Stimulated activated CD8-positive, alpha-beta memory T cell treated with anti-CD3 and anti-CD28 coated beads, Interleukin-12 subunit alpha, Interleukin-12 subunit beta, amount 100 ng/mL, for 24 hours (primary cell): Measurements from ENCODE around the gene PRDX2.
A peak's percentile ranks its signal among the peaks of the same experiment; 100 is the strongest.
"Not testable (repeated sequence)": the region's sequence is repeated elsewhere in the genome, so short reads cannot be mapped to it uniquely, and the experiment has no call there.

Experiments used
- DNase-seq: peaks from one replicate; pipeline ENCODE4 v3.0.0-alpha.2; 2020; ENCODE audit errors: extremely low read depth

PRDX2 gene

DNA sequence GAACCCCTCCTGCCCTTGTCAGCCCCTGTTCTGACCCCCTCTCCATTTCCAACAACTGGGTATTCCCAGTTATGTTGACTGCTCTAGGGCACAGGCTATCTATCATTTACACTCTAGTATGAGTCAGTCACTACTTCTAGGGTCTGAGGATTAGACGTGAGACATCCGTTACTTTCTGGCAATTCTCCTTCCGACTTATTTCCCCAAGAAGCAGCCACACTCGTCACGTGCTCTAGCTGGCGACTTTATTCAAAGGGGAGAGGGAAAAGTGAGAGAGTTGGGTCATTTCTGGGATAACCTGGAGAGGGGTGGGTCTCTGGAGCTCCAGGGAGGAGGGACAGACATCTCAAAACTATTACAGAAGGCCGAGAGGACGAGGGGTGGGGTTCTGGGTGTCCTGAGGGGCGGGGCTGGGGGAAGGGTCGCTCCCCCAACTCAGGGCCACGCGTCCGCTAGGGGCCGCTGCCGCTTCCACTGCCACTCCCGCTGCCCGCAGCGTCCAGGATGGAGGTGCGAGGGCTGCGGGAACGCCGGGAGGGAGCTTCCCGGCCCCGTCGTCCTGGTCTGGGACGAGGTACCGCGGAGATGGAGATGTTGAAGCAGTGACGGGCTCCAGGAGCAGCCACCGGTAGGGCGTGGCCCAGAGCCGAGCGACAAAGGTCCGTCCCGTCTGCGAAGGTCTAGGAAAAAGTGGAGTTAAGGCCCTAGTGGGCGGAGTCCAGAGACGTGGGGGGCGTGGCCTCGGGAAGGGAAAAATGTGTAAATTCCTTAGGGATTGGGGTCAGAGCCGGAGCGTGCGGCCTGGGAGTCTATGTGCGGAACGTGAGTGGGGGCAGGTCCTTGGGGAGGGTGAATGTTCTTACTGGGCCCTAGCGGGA, 23.9 kb upstream of the PRDX2 start:
- DNase-seq = no peak

DNA sequence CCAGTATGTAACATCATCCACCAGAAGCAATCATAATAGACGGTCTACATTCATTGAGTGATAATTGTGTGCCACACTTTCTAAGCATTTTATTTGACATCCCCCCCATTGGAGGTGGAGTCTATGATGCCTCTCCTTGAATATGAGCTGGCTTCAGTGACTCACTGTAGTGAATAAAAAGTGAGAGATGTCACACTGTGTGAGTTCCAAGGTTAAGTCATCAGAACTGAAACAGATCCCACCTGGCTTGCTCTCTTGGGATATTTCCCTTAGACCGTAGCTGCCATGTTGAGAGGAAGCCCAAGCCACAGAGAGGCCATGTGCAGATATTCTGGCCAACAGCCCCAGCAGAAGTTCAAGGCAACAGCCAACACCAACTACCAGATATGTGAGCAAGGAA, 20.2 kb upstream of the PRDX2 start:
- no peak for DNase-seq

DNA sequence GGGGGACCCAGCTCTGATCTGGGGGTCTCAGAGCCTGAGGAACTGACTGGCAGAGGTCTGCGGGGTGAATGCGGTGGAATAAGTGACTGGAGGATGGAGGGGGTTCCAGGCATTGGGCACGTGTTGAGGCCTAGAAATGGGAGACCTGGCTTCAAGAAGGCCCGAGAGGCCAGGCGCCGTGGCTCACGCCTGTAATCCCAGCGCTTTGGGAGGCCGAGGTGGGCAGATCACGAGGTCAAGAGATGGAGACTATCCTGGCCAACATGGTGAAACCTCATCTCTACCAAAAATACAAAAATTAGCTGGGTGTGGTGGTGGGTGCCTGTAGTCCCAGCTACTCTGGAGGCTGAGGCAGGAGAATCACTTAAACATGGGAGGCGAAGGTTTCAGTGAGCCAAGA, 16.2 kb upstream of the PRDX2 start:
- not testable (repeated sequence) for DNase-seq

DNA sequence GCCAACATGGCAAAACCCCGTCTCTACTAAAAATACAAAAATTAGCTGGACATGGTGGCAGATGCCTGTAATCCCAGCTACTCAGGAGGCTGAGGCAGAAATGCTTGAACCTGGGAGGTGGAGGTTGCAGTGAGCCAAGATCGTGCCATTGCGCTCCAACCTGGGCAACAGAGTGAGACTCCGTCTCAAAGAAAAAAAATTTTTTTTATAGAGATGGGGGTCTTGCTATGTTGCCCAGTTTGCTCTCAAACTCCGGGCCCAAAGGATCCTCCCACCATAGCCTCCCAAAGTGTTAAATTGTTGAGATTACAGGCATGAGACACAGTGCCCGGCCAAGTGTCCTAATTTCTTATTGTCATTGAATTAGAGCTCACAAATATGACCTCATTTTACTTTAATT, 15.6 kb upstream of the PRDX2 start:
- DNase-seq = not testable (repeated sequence)

DNA sequence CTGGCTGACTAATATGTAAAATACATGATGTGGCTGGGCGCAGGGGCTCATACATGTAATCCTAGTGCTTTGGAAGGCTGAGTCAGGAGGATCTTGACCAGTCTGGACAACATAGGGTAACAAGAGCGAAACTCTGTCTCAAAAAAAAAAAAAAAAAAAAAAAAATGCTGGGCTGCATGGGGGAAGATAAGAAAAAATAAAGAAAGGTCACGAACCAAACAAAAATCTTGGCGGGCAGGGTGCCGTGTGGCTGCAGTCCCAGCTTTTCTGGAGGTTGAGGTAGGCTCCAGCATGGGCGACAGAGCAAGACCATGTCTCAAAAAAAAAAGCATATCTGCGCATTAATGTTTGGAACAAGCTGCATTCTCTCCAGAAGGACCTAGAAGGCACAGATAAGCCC, 13.5 kb upstream of the PRDX2 start:
- no peak for DNase-seq

DNA sequence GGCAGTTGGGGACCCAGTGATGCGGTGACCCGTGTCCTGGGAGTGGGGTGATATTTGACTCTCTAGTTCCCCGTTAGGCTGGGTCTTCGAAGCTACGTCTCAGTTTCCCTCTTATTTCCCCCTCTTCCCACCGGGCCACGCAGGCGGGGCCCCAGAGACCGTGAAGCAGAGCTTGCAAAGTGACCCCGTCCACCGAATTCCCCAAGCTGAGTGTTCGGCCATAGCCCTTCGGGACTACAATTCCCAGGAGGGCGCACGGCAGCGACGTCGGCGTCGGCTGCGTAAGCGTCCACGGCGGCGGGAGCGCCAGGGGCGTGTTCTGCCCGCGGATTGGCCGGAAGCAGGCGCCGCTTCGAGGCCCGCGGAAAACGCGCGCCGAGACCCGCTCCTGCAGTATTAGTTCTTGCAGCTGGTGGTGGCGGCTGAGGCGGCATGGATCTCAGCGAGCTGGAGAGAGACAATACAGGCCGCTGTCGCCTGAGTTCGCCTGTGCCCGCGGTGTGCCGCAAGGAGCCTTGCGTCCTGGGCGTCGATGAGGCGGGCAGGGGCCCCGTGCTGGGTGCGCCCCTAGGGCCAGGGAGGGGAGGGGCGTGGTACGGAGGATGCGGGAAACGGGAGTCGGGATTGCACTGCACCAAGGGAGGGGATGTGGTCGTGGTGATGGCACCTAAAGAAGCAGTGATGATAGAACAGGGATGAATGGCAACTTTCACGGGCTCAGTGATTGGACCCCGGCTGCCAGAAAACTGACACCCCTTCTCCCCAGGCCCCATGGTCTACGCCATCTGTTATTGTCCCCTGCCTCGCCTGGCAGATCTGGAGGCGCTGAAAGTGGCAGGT, 4.9 kb upstream of the PRDX2 start, which contains the start of gene RNASEH2A:
Gene RNASEH2A (plus strand): TSS at position 343 of the 840 bp plus-strand sequence. CDS start 90 bp downstream, at position 433.
- peak; percentile 67 for DNase-seq

DNA sequence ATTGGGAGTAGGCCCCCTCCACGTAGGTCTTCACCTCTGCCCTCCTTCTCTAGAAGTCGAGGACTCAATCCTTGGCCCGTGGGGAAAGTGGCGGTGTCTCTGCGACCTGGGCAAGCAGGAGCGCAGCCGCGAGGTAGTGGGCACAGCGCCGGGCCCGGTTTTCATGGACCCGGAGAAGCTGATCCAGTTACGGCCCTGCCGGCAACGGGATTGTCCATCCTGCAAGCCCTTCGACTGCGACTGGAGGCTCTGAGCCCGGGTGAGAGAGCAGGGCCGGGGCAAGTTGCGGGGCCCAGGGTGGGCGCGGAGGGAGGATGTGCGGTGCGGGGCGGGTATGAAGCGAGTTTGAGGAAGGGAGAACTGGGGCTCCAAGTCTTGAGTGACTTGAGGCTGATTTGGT, 2.5 kb upstream of the PRDX2 start:
- DNase-seq = no peak

DNA sequence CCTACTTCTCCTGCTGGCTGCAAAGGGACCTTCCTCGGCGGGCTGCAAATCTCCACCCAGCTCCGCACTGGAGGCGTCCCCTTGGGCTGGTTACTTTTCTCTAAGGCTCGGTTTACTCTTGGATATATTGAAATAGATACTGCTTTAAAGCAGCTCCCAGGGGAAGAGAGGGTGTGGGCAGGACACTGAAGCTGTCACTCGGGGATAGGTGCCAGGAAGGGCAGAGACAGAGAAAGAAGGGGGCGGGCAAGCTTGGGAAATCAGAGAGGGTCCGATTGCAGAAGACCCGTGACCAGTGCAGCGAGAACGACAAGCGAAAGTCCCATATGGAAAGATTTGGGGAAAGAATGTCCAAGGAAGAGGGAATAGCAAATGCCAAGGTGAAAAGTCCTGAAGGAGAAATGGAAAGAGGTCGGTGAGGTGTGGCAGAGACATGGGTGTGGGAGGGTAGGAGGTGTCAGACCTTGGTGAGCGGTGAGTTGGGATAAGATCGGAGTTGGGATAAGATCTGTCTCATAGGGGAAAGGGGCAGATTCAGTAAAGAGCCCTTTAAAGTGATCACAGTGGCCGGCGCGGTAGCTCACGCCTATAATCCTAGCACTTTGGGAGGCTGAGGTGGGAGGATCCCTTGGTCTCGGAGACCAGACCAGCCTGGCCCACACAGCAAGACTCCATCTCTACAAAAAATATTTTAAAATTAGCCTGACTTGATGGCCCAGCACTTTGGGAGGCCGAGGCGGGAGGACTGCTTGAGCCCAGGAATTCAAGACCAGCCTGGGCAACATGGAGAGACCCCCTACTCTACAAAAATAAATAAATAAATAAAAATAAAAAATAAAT, 887 bp upstream of the PRDX2 start:
- no peak for DNase-seq

DNA sequence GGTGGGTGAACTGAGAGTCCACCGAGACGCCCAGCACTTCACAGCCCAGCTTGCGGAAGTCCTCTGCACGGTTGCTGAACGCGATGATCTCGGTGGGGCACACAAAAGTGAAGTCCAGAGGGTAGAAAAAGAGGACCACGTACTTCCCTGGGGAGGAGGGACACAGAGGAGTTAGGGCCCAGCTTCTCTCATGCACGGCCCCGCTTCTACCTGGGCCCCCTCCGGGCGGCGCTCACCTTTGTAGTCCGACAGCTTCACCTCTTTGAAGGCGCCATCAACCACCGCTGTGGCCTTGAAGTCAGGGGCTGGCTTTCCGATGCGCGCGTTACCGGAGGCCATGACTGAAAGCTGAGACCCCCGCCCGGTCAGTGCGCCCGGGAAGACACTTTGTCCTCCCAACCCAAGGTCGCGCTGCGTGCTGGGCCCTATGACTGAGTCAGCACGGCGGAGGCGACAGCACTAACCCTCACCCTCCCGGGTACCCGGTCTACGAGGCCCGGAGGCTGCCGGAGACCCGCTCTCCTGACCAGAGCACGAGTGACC, 606 bp downstream of the PRDX2 start:
- DNase-seq = no peak

DNA sequence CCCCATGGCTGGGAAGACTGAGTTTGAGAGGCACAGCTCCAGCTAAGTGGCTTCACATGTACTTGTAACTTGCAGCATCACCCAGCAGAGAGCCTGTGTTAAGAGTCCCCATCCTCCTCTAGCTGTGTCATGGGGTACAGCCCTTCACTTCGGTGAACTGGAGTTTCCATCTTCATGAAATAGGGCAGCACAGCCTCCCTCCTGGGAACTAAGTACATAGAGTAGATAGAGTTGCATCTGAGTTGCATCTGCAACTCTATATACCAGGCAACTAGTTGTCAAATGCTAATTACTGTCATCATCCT, 1.2 kb downstream of the PRDX2 start:
- DNase-seq = no peak

DNA sequence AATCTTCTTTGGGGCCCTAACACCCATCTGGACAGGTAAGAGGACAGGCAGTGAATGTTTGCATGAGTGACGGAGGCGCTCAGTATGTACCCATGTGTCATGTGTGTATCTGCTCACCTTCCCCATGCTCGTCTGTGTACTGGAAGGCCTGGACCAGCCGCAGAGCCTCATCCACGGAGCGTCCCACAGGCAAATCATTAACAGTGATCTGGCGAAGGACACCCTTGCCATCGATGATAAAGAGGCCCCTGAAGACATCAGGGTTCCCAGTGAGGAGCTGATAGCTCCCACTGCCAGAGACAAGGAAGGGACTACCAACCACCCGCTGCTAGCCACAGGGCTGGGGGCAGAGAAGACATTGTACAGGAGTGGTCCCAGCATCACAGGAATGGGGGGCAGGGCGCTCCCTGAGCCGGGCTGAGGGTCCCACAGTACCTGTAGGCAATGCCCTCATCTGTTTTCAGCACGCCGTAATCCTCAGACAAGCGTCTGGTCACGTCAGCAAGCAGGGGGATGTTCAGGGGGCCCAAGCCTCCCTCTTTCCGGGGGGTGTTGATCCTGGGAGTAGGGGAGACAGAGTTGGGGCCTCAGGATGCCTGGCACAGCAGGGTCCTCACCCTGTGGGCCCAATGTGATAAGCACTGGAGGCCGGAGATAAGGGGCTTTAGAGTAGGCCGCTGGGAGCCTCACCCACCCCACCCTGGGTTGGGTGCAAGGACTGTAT, 1.7 kb downstream of the PRDX2 start:
- no peak for DNase-seq

DNA sequence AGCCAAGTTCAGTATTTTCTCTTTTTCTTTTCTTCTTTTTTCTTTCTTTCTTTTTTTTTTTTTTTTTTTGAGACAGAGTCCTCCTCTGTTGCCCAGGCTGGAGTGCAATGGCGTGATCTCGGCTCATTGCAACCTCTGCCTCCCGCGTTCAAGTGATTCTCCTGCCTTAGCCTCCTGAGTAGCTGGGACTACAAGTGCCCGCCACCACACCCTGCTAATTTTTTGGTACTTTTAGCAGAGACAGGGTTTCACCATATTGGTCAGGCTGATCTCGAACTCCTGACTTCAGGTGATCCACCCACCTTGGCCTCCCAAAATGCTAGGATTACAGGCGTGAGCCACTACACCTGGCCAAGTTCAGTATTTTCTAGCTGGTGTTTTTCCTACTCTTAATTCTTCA, 4.0 kb downstream of the PRDX2 start:
- DNase-seq = not testable (repeated sequence)

DNA sequence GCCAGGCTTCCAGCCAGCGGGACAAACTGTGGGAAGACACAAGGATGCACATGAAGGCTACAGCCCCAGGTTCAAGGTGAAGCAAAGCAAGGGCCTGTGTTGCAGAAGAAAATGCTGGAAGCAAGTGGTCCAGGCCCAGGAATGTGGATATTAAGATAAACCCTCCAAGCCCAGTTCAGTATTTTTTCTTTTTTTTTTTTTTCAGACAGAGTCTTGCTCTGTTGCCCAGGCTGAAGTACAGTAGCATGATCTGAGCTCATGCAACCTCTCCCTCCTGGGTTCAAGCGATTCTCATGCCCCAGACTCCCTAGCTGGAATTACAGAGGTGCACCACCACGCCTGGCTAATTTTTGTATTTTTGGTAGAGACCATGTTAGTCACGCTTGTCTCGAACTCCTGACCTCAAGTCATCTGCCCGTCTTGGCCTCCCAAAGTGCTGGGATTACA, 4.4 kb downstream of the PRDX2 start:
- DNase-seq = no peak

DNA sequence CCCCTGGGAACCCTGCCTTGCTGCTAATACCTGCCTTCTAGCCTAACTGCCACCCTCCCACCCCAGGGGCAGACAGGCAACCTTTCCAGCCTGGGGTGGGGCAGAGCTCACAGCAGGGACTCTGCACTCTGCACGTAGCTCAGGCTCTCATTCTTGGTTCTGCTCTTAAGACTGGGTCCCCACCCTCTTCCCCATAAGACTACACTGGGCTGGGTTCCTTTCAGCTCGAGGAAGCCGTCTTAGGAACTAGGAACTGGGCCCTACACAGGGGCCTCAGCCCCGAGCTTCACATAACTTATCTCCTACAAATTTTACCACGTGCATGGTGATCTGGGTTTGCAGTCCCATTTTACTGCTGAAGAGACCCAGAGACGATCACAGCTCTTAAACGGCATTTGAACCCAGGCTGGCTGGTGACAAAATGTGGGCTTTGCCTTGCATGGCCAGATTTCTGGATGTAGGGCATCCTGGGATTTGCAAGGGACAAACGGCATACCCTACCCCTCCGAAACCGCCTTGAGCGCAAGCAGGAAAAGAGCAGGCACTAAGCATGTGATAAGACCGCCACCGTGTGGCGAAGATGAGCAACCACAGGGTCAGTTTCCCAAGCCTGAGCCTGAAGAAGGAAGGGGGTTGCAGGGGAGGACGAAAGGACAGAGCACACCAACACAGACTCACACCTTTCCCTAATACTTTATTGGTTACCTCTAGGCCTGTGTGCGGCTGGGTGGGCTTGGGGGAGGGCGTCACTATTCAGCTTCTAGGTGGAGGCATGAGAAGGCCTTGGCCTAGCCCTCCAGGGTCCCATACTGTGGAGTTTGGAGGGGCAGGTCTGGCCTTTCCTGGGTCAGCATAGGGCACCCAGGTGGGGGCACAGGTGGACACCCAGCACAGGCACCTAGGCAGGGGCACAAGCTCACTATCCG, 5.2 kb downstream of the PRDX2 start:
- no peak for DNase-seq

DNA sequence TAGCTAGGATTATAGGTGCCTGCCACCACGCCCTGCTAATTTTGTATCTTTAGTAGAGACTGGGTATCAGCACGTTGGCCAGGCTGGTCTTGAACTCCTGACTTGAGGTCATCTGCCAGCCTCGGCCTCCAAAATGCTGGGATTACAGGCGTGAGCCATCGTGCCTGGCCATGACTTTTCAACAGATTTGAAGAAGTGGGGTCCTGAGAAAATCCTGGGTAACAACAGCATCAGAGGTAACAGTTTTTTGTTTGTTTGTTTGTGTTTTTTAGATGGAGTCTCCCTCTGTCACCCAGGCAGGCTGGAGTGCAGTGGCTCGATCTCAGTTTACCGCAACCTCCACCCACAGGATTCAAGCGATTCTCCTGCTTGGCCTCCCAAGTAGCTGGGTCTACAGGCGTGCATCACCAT, 6.6 kb downstream of the PRDX2 start:
- no peak for DNase-seq

DNA sequence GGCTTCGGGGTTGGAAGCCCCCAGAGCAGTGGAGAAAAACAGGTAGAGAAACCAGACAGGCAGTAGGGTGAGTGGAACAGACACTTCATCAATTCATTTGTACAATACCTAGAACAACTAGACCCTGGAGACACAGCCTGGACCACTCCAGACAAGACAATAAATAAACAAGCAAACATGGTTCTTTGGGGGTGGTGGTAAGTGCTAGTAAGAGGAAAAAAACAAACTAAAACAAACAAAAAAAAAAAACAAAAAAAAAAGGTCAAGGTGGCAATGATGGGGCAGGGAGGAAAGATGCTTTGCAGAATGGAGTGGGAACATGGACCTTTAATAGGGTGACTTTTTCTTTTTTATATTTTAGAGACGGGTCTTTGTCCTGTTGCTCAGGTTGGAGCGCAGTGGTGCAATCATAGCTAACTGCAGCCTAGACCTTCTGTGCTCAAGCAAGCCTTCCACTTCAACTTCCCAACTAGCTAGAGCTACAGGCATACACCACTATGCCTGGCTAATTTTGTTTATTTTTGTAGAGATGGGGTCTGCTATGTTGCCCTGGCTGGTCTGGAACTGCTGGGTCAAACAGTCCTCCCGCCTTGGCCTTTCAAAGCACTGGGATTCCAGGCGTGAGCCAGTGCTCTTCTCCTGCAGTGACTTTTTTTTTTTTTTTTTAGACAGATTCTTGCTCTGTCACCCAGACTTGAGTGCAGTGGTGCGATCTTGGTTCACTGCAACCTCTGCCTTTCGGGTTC, 7.2 kb downstream of the PRDX2 start:
- DNase-seq = no peak

DNA sequence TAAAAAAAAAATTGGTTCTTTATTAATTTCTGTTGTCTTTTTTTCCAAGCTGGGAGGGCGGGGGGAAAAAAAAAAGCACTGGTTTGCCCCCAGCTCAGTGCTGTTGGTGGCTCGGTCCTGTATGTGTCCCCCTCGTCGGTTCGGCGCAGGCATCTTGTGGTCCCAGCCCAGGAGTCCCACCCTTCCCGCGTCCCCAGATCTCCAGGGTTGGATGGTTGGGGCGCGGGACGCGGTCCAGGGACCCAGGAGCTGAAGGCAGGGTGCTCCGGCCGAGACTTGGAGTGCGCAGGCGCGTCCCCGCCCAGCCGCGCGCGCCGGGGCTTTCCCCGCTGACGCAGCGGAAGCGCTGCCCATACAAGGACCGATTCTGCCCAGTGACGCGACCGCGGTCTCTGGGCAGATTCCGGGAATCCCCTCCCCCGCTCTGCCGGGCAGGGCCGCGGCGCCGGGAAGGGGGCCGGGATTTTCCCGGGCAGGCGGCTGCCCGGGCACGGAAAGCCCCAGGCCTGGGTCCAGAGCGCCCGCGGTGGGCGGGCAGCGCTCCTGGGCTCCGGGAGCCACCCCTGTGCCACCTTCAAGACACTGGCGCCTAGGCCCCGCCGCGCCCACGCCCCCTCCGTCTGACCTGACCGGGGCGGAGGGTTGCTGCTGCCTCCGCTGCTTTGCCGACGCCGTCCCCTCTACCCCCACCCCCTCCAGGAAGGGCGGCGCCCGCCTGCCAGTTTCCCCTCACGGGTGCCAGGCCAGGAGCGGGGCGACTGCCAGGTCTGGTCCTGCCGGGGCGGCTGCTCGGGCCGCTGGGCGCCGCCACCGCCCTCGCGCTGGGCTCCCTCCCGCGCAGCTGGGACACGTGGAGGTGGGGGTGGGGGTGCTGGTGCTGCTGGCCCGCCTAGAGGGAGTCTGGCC, 8.1 kb downstream of the PRDX2 start:
- DNase-seq = peak; percentile 78

DNA sequence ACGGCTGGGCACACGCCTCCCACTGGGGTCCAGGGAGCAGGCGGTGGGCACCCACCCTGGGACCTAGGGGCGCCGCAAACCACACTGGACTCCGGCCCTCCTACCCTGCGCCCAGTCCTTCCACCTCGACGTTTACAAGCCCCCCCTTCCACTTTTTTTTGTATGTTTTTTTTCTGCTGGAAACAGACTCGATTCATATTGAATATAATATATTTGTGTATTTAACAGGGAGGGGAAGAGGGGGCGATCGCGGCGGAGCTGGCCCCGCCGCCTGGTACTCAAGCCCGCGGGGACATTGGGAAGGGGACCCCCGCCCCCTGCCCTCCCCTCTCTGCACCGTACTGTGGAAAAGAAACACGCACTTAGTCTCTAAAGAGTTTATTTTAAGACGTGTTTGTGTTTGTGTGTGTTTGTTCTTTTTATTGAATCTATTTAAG, 8.7 kb downstream of the PRDX2 start:
- DNase-seq = no peak
